Measurements from ENCODE around the gene FOXL2. TPM values are rescaled to one million over a fixed set of nuclear protein-coding genes. Genes with fewer than 3 reads are reported as not detected.

FOXL2 gene
- total RNA-seq, 1 experiment from 2014 or later, result 0.22 TPM

GRCh38 chr3:138908846-138909245, 38.1 kb downstream of the FOXL2 start:
- Histone ChIP-seq H3K4me2 (ENCODE audit: insufficient read depth, insufficient read length, low read length) (no peak overlapping the region), H3K18ac (ENCODE audit: insufficient read length, low read depth, low read length) (no peak overlapping the region), H2BK120ac (ENCODE audit: low read depth, low read length, poor library complexity, severe bottlenecking) (no peak overlapping the region), H4K8ac (replicated peaks; ENCODE audit: insufficient read length, low read depth, low read length) (no peak overlapping the region), H2BK12ac (ENCODE audit: insufficient read length, low read depth, low read length) (no peak overlapping the region), H2AFZ (ENCODE audit: low read length) (no peak overlapping the region), H3K4me1 (ENCODE audit: insufficient read depth, low read length) (no peaks in the 10 kb centered on the region), H3K23me2 (ENCODE audit: insufficient read length, low read depth, low read length, poor library complexity, severe bottlenecking) (no peaks in the 10 kb centered on the region), H3K27ac (ENCODE audit: insufficient read length, low read depth, low read length) (no peak overlapping the region), H4K91ac (ENCODE audit: insufficient read length, low read depth, low read length) (no peak overlapping the region), H3T11ph (ENCODE audit: low read length) (no peak overlapping the region), H3K9ac (ENCODE audit: extremely low read depth, insufficient read length, low read length) (no peak overlapping the region), H2BK15ac (ENCODE audit: low read depth, low read length) (no peak overlapping the region), H2BK5ac (ENCODE audit: insufficient read length, low read length) (no peak overlapping the region), H3K23ac (ENCODE audit: insufficient read length, low read depth, low read length) (no peak overlapping the region), H4K5ac (ENCODE audit: insufficient read length, low read depth, low read length) (no peak overlapping the region), H4K20me1 (ENCODE audit: control insufficient read depth, insufficient read depth, insufficient read length) (no peaks in the 10 kb centered on the region), H2BK20ac (ENCODE audit: low read depth, low read length, poor library complexity, severe bottlenecking) (no peak overlapping the region), H3K27me3 (ENCODE audit: insufficient read depth, low read length) (no peaks in the 10 kb centered on the region), H3K14ac (ENCODE audit: insufficient read depth, low read length) (no peak overlapping the region), H3K9me3 (ENCODE audit: control insufficient read depth, low read depth, low read length) (no peaks in the 10 kb centered on the region), H3K56ac (ENCODE audit: insufficient read length, low read depth, low read length) (no peak overlapping the region), H3K79me1 (ENCODE audit: insufficient read depth, low read depth, low read length, poor library complexity, severe bottlenecking) (no peaks in the 10 kb centered on the region), H2AK5ac (ENCODE audit: insufficient read length, low read length) (no peak overlapping the region), H3K4ac (ENCODE audit: low read depth, low read length) (no peak overlapping the region), H3K79me2 (ENCODE audit: insufficient read depth, low read length) (no peaks in the 10 kb centered on the region)
- Mint-ChIP-seq H3K4me3 (no peak overlapping the region), H3K9me3 (0 out of 5 replicates have a peak, but pooled peaks cover 0 to 3% of the 10 kb centered on the region in 2 experiments), H3K27me3 (ENCODE audit: low read depth) (peaks cover 19% of the 10 kb centered on the region), H3K4me1 (no peaks in the 10 kb centered on the region), H3K27ac (no peak overlapping the region; a peak in 1 of 7 replicates), H3K36me3 (ENCODE audit: insufficient read depth in 1 of 3, low read depth in 3 of 3) (no peaks in the 10 kb centered on the region)
- WGBS (ENCODE audit: extremely low coverage, insufficient read length, low lambda C conversion rate), result no CpG with 5 or more reads among the region's 5 CpGs
- TF ChIP-seq CTCF (conservative IDR thresholded peaks at IDR 0.05), result no peak
- DNase-seq, result no peak

All from H9 (cell line).